Measurements from ENCODE around the gene TMEM248.
"Not testable (repeated sequence)": the region's sequence is repeated elsewhere in the genome, so short reads cannot be mapped to it uniquely, and the experiment has no call there.

Gene TMEM248

DNA sequence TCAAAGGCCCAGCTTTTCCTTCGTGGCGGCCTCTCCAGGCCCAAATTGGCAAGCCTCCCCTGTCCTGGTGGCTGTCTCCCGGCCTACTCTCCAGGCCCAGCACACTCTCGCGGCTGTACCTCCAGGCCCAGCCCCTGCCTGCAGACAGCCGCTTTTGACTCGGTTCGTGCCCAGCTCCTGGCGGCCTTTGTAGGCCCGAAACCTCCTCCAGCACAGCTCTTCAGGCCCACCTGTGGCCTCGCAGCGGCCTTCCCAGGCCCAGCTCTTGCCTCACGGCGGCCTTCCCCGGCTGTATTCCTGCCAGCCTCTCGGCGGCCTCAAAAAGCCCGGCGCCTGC lies 18.2 kb upstream of the TMEM248 start:
- DNase-seq: no peak
- TF ChIP-seq POLR2A (IDR thresholded peaks at IDR 0.05; ENCODE audit: low read length) (no peak), GATA1 (IDR thresholded peaks at IDR 0.05; ENCODE audit: low read depth, low read length) (no peak)

DNA sequence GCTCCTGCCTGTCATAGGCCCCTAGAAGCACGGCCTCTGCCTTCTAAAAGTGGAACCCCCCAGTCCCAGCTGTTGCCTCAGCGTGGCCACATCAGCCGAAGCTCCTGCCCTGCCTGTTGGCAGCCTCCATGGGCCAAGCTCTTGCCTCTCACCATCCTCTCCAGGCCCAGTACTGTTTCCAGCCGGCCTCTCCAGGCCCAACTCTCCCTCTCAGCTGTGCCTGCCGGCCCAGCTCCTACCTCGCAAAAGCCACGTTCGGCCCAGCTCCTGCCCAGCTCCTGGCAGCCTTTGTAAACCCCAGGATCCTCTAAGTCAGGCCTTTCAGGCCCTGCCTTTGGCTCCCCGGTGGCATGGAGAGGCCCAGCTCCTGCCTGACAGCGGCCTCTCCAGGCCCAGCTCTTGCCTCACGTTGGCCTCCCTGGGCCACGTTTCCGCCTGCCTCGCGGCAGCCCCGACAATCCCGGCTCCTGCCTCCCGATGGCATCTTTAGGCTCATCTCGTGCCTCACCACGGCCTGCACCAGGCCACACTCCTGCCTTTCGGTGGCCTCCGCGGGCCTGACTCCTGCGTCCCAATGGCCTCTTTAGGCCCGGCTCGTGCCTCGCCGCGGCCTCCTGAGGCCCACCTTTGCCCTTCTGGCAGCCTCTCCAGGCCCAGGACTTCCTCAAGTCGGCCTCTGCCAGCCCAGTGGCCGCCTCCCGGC lies 17.5 kb upstream of the TMEM248 start:
- TF ChIP-seq GATA1 (IDR thresholded peaks at IDR 0.05; ENCODE audit: low read depth, low read length) (no peak), POLR2A (IDR thresholded peaks at IDR 0.05; ENCODE audit: low read length) (no peak)

GRCh38 chr7:66904063-66904593 lies 16.9 kb upstream of the TMEM248 start:
- DNase-seq: no peak
- TF ChIP-seq GATA1 (IDR thresholded peaks at IDR 0.05; ENCODE audit: low read depth, low read length) (no peak), POLR2A (IDR thresholded peaks at IDR 0.05; ENCODE audit: low read length) (no peak)

More for the DNA sequence above, 17.5 kb upstream of the TMEM248 start:
- DNase-seq: no peak

GRCh38 chr7:66905278-66905677 lies 15.7 kb upstream of the TMEM248 start:
- DNase-seq: no peak
- no peak for TF ChIP-seq POLR2A (IDR thresholded peaks at IDR 0.05; ENCODE audit: low read length)
- TF ChIP-seq GATA1 (IDR thresholded peaks at IDR 0.05; ENCODE audit: low read depth, low read length): no peak

- DNase-seq: peak; percentile 29 to 31
- no peak for TF ChIP-seq GATA1 (IDR thresholded peaks at IDR 0.05; ENCODE audit: low read depth, low read length)
These were observed 15.3 kb upstream of the TMEM248 start for GRCh38 chr7:66905689-66906088.

DNA sequence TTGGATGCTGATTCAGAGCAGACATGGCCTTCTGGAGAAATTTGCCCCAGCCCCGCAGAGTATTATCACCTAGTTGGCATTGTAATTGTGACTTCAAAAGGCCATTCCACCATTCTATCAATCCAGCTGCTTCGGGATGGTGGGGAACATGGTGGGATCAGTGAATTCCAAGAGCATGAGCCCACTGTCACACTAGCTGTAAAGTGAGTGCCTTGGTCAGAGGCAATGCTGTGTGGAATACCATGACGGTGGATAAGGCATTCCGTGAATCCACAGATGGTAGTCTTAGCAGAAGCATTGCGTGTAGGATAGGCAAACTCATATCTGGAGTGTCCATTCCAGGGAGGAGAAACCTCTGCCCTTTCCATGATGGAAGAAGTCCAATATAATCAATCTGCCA lies 13.3 kb upstream of the TMEM248 start:
- TF ChIP-seq GATA1 (IDR thresholded peaks at IDR 0.05; ENCODE audit: low read depth, low read length) (no peak), POLR2A (IDR thresholded peaks at IDR 0.05; ENCODE audit: low read length) (no peak)
- no peak for DNase-seq

GRCh38 chr7:66908598-66908997 lies 12.4 kb upstream of the TMEM248 start:
- peak; percentile 75 to 90 for DNase-seq

- DNase-seq: no peak
- TF ChIP-seq POLR2A (IDR thresholded peaks at IDR 0.05; ENCODE audit: low read length): no peak
These were observed 10.2 kb upstream of the TMEM248 start for GRCh38 chr7:66910789-66911188.

GRCh38 chr7:66911191-66911590 lies 9.8 kb upstream of the TMEM248 start:
- not testable (repeated sequence) for DNase-seq

DNA sequence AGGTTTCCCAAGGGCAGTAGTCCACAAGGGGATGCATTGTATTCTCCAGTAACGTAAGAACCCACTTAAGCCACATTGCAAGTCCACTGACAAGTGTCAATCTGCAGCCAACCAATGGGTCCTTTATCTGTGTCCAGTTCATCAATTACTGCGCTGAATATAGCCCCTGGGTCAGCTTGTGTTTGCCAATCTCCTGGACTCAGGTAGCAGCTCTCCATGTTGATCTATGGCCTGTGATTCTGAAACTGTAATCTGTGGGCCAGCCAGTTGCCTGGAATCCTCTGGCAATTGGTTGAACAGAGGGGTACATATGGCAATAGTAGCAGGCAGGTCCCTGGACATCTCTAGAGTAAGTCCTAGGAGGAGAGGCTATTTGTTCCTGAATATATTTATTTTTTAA lies 8.8 kb upstream of the TMEM248 start:
- TF ChIP-seq GATA1 (IDR thresholded peaks at IDR 0.05; ENCODE audit: low read depth, low read length) (no peak), POLR2A (IDR thresholded peaks at IDR 0.05; ENCODE audit: low read length) (no peak)

DNA sequence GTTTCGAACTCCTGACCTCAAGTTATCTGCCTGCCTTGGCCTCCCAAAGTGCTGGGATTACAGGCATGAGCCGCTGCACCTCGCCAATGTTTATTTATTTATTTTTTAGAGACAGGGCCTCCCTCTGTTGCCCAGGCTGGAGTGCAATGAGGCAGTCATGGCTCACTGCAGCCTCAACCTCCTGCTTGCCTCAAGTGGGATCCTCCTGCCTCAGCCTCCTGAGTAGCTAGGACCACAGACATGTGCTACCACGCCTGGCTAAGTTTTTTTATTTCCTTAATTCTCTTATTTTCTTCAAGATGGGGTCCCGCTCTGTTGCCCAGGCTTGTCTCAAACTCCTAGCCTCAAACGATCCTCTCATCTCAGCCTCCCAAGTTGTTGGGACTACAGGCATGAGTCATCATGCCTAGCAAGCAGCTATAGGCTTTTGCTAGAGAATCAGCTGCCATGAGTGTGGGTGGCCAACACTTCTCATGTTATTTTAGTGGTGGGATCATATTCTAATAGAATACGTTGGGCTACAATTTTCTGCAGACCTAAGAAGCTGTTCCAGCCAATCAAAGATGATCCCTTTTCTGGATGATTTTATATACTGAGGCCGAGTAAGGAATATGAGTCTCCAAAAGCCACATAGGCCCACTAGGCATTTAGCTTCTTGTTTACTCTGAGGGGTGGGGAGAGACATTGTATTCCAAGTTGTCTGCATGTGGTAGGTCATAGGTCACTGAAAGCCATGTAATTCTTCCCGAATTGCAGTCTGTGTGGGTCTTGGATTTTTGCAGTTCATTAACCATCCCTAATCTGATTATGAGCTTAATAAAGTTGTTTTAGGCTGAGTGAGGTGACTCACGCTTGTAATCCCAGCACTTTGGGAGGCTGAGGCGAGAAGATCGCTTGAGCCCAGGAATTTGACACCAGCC lies 7.6 kb upstream of the TMEM248 start:
- TF ChIP-seq POLR2A (IDR thresholded peaks at IDR 0.05; ENCODE audit: low read length): no peak
- TF ChIP-seq GATA1 (IDR thresholded peaks at IDR 0.05; ENCODE audit: low read depth, low read length): no peak
- no peak for DNase-seq

More for the DNA sequence above, 8.8 kb upstream of the TMEM248 start:
- no peak for DNase-seq

DNA sequence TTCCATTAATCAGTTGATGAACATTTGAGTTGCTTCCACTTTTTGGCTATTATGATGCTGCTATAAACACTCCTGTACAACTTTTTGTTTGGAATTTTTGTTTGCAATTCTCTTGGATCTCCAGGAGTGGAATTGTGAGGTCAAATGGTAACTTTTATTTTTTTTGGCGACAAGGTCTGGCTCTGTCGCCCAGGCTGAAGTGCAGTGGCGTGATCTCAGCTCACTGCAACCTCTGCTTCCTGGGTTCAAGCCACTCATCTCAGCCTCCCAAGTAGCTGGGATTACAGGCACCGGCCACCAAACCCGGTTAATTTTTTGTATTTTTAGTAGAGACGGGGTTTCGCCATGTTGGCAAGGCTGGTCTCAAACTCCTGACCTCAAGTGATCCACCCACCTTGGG lies 3.1 kb upstream of the TMEM248 start:
- DNase-seq: not testable (repeated sequence)

GRCh38 chr7:66919304-66919703 lies 1.7 kb upstream of the TMEM248 start:
- TF ChIP-seq GATA1 (IDR thresholded peaks at IDR 0.05; ENCODE audit: low read depth, low read length): no peak
- no peak for TF ChIP-seq POLR2A (IDR thresholded peaks at IDR 0.05; ENCODE audit: low read length)
- DNase-seq: peak; percentile 55 to 87

DNA sequence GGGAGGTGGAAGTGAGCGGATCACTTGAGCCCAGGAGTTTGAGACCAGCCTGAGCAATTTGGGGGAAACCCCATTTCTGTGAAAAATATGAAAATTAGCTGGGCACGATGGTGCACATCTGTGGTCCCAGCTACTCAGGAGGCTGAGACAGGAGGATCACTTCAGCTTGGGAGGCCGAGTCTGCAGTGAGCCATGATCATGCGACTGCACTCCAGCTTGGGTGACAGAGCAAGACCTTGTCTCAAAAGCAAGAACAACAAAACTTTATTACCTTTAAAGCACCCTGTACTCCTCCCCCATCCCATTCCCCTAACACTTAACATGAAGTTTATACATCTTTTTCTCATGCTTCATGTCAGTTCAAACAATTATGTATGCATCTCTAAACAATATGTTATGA lies 1.3 kb upstream of the TMEM248 start:
- peak; percentile 46 to 72 for DNase-seq
- TF ChIP-seq GATA1 (IDR thresholded peaks at IDR 0.05; ENCODE audit: low read depth, low read length) (no peak), POLR2A (IDR thresholded peaks at IDR 0.05; ENCODE audit: low read length) (no peak)

DNA sequence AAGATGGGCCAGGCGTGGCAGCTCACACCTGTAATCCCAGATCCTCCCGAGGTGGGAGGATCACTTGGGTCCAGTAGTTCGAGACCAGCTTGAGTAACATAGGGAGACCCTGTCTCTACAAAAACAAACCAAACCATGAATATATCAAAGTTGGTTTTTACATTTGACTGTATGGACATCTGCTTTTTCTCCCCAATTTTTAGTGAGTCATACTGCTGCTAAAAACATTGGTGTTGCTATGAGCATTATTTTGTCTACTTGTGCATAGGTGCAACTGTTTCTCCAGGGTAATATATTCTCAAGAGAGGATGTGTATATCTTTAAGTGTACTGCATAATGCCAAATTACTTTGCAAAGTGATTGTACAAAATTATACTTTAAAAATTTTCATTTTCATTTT lies 769 bp upstream of the TMEM248 start:
- DNase-seq: peak; percentile 30 to 47
- TF ChIP-seq POLR2A (IDR thresholded peaks at IDR 0.05; ENCODE audit: low read length) (no peak), GATA1 (IDR thresholded peaks at IDR 0.05; ENCODE audit: low read depth, low read length) (no peak)
